SK-N-SH (cell line): ENCODE data around the gene EDN1.

Experiments used
- CHD2 ChIP-seq: fragments of 150-350 bp; IDR thresholded peaks from 2 replicates; pipeline ENCODE4 v1.6.1; 2018; ENCODE audit warnings: low read length; ENCODE audit not compliant: partially characterized antibody
- EZH2phosphoT487 ChIP-seq: fragments of 200-600 bp; sonication (generic); IDR thresholded peaks from 2 replicates; pipeline ENCODE4 v1.6.1; 2017; ENCODE audit warnings: low read depth, mixed run types, mild to moderate bottlenecking, antibody characterized with exemption, moderate library complexity, borderline replicate concordance
- JUND ChIP-seq: IDR thresholded peaks from 2 replicates; pipeline ENCODE4 v1.4.0; 2012
- RFX5 ChIP-seq: IDR thresholded peaks from 2 replicates; pipeline ENCODE4 v1.6.1; 2012; ENCODE audit warnings: mild to moderate bottlenecking, improper control_type of control experiment, low read length
- RXRA ChIP-seq: IDR thresholded peaks from 2 replicates; pipeline ENCODE4 v1.4.0; 2012; ENCODE audit warnings: low read depth, mild to moderate bottlenecking, borderline replicate concordance
- SIN3A ChIP-seq: IDR thresholded peaks from 2 replicates; pipeline ENCODE4 v1.6.1; 2012; ENCODE audit warnings: low read depth, mild to moderate bottlenecking, low read length, moderate library complexity, borderline replicate concordance
- TAF1 ChIP-seq: IDR thresholded peaks from 2 replicates; pipeline ENCODE4 v1.6.1; 2012; ENCODE audit warnings: low read depth, mild to moderate bottlenecking, low read length, moderate library complexity, borderline replicate concordance
- YY1 ChIP-seq: IDR thresholded peaks from 2 replicates; pipeline ENCODE4 v1.4.0; 2012; ENCODE audit warnings: low read depth, mild to moderate bottlenecking
- ZBTB33 ChIP-seq: IDR thresholded peaks from 2 replicates; pipeline ENCODE4 v1.4.0; 2012; ENCODE audit warnings: low read depth, borderline replicate concordance
- TF ChIP-seq, protein P1 (sequence below): fragments of 200-600 bp; sonication (generic); IDR thresholded peaks from 2 replicates; pipeline ENCODE4 v1.6.1; 2017; ENCODE audit warnings: antibody characterized with exemption, mild to moderate bottlenecking, moderate library complexity

- TF ChIP-seq SIN3A (no peak), TAF1 (no peak), CHD2 (no peak), ZBTB33 (no peak), YY1 (no peak), EZH2phosphoT487 (no peak), RXRA (no peak), RFX5 (no peak), JUND (no peak)
- TF ChIP-seq, protein P1, sequence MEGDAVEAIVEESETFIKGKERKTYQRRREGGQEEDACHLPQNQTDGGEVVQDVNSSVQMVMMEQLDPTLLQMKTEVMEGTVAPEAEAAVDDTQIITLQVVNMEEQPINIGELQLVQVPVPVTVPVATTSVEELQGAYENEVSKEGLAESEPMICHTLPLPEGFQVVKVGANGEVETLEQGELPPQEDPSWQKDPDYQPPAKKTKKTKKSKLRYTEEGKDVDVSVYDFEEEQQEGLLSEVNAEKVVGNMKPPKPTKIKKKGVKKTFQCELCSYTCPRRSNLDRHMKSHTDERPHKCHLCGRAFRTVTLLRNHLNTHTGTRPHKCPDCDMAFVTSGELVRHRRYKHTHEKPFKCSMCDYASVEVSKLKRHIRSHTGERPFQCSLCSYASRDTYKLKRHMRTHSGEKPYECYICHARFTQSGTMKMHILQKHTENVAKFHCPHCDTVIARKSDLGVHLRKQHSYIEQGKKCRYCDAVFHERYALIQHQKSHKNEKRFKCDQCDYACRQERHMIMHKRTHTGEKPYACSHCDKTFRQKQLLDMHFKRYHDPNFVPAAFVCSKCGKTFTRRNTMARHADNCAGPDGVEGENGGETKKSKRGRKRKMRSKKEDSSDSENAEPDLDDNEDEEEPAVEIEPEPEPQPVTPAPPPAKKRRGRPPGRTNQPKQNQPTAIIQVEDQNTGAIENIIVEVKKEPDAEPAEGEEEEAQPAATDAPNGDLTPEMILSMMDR = no peak
Observed at GRCh38 chr6:12271594-12271993, 18.6 kb upstream of the EDN1 start.
